ENCODE data around the gene SLCO2B1.

Gene SLCO2B1

GRCh38 chr11:75154646-75155569, 4.0 kb downstream of the SLCO2B1 start:
- TF ChIP-seq, protein P1, sequence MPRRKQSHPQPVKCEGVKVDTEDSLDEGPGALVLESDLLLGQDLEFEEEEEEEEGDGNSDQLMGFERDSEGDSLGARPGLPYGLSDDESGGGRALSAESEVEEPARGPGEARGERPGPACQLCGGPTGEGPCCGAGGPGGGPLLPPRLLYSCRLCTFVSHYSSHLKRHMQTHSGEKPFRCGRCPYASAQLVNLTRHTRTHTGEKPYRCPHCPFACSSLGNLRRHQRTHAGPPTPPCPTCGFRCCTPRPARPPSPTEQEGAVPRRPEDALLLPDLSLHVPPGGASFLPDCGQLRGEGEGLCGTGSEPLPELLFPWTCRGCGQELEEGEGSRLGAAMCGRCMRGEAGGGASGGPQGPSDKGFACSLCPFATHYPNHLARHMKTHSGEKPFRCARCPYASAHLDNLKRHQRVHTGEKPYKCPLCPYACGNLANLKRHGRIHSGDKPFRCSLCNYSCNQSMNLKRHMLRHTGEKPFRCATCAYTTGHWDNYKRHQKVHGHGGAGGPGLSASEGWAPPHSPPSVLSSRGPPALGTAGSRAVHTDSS (tag by site-specific recombination; IDR thresholded peaks at IDR 0.05) = no peak
- TF ChIP-seq ZBTB11 (tag by site-specific recombination; conservative IDR thresholded peaks at IDR 0.05; ENCODE audit: low read depth) (no peak), ZNF423 (tag by site-specific recombination; IDR thresholded peaks at IDR 0.05) (no peak), ZNF596 (tag by site-specific recombination; IDR thresholded peaks at IDR 0.05) (no peak), ZNF580 (tag by site-specific recombination; IDR thresholded peaks at IDR 0.05) (no peak), SCRT2 (tag by site-specific recombination; IDR thresholded peaks at IDR 0.05) (no peak), ZNF341 (tag by site-specific recombination; IDR thresholded peaks at IDR 0.05; ENCODE audit: low read depth) (no peak), ZBTB17 (tag by site-specific recombination; IDR thresholded peaks at IDR 0.05) (no peak), ZSCAN16 (tag by site-specific recombination; IDR thresholded peaks at IDR 0.05) (no peak), KLF8 (tag by site-specific recombination; IDR thresholded peaks at IDR 0.05) (no peak), ZNF157 (tag by site-specific recombination; IDR thresholded peaks at IDR 0.05) (no peak), ZEB2 (tag by site-specific recombination; IDR thresholded peaks at IDR 0.05) (no peak), GLI4 (tag by site-specific recombination; IDR thresholded peaks at IDR 0.05) (no peak), ZNF404 (tag by site-specific recombination; IDR thresholded peaks at IDR 0.05) (no peak), ZNF48 (tag by site-specific recombination; IDR thresholded peaks at IDR 0.05) (no peak)
- TF ChIP-seq, protein P2, sequence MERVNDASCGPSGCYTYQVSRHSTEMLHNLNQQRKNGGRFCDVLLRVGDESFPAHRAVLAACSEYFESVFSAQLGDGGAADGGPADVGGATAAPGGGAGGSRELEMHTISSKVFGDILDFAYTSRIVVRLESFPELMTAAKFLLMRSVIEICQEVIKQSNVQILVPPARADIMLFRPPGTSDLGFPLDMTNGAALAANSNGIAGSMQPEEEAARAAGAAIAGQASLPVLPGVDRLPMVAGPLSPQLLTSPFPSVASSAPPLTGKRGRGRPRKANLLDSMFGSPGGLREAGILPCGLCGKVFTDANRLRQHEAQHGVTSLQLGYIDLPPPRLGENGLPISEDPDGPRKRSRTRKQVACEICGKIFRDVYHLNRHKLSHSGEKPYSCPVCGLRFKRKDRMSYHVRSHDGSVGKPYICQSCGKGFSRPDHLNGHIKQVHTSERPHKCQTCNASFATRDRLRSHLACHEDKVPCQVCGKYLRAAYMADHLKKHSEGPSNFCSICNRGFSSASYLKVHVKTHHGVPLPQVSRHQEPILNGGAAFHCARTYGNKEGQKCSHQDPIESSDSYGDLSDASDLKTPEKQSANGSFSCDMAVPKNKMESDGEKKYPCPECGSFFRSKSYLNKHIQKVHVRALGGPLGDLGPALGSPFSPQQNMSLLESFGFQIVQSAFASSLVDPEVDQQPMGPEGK (tag by site-specific recombination; IDR thresholded peaks at IDR 0.05) = no peak
- TF ChIP-seq, protein P3, sequence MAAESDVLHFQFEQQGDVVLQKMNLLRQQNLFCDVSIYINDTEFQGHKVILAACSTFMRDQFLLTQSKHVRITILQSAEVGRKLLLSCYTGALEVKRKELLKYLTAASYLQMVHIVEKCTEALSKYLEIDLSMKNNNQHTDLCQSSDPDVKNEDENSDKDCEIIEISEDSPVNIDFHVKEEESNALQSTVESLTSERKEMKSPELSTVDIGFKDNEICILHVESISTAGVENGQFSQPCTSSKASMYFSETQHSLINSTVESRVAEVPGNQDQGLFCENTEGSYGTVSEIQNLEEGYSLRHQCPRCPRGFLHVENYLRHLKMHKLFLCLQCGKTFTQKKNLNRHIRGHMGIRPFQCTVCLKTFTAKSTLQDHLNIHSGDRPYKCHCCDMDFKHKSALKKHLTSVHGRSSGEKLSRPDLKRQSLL (tag by site-specific recombination; IDR thresholded peaks at IDR 0.05) = no peak
- Histone ChIP-seq H3K27ac (ENCODE audit: extremely low read depth, low read depth, low read length) (no peak overlapping the region), H3K4me3 (ENCODE audit: low read depth, low read length) (no peak overlapping the region), H3K36me3 (ENCODE audit: control insufficient read depth in 2 of 2, insufficient read depth in 1 of 2, low read length in 2 of 2) (no peaks in the 10 kb centered on the region), H3K4me1 (ENCODE audit: control insufficient read depth, insufficient read depth, low read length) (no peaks in the 10 kb centered on the region), H3K9me3 (ENCODE audit: control insufficient read depth, insufficient read depth, low read depth, low read length) (no peaks in the 10 kb centered on the region)
- ChIA-PET CTCF (interaction anchor here (0.6 to 2.6 kb wide), 5 partner anchors 10 to 124 kb away, joined by 3 to 10 read pairs (median 4); no protein-coding TSS in a partner anchor), POLR2A (no interaction called here)

All from HEK293 (cell line).